Fibroblast of the conjunctiva (primary cell): ENCODE measurements around the gene PLCL1.

Experiments
- DNase-seq: peaks from one replicate; pipeline ENCODE4 v3.0.0-alpha.2; 2010; ENCODE audit warnings: low read depth

PLCL1 gene

DNA sequence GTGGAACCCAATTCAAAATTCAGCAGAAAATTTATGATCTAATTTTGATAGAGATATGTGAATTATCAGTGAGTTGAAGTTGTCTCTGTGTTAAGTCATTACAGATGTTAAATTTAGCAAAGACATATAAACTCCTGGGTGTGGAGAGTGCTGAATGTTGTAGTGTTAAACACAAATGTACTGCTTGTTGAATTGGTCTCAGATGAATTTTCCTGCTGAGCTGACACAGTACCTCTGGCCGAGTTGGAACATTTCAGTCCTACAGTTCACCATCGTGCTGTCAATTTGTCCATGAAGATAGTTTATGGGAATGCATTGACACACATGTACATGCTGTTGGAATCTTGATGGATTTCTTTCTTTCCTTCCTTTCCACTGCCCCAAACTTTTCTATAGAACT lies 255.9 kb downstream of the PLCL1 start:
- no peak for DNase-seq

DNA sequence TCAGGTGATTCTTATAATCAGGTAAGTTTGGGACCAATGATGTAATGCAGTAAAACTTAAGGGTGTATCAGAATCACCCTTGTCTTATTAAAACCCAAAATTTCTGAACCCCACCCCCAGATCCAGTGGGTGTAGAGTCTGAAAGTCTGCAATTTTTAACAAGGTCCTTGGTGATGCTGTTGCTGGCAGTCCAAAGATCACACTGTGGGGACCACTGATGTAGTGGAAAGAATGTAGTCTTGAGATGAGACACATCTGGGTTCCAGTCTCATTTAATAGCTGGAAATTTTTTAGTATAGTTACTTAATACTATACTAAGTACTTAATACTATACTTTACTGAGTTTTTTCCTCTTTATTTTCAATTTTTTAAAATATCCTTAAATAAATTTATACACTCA lies 258.4 kb downstream of the PLCL1 start:
- no peak for DNase-seq

- no peak for DNase-seq
Measured at GRCh38 chr2:198063242-198063641, 258.8 kb downstream of the PLCL1 start.

DNA sequence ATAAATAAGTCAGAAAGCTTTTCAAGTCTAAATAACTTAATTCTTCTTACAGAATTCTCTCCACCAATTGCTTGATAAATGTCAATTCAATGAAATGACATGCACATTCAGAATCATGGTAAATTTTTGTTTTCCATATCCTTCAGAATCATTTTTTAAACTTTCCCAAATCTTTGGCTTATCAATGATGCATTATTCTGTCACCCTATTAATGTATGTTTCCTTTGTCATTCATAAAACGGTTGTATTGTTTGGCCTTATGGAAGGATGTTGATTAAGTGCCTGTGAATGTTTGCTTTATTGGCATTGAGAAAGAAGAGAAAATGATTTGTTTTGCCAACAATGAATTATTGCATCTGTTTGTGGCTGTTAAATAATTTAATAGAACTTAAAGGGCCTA lies 260.9 kb downstream of the PLCL1 start:
- no peak for DNase-seq

- no peak for DNase-seq
Measured at GRCh38 chr2:198066597-198066996, 262.2 kb downstream of the PLCL1 start.

DNA sequence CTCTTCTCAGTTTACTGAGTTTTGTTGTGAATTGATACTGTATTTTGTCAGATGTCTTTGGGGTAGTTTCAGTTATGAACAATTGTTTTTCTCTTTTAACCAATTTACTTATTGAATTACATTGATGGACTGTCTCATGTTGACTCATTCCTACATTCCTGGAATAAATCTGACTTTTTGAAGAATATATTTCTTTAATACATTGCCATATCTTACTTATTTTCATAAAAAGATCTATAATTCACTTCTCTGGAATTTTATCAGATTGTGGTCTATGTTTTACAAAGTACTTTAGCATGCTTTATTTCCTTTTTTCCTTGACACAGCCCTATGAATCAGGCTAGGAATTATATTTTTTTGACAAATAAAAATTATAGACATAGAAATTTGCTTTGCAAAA lies 268.3 kb downstream of the PLCL1 start:
- no peak for DNase-seq

DNA sequence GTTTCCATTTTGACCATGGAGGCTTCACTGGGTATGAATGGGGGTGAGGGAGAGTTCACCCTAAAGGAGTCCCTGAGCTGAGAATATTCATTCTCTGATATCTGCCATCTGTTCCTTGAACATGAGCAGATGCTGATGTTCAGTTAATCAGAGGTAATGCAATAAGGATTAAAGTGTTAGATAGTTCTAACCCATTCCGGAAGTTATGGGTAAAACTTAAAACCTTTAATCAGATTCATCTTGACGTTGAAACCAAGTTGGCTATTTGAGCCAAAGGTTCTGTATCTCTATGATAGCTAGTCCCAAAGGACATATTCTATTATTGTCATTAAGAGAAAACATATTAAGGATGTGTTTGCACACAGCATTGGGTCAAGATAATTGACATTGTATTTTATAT lies 268.9 kb downstream of the PLCL1 start:
- no peak for DNase-seq

DNA sequence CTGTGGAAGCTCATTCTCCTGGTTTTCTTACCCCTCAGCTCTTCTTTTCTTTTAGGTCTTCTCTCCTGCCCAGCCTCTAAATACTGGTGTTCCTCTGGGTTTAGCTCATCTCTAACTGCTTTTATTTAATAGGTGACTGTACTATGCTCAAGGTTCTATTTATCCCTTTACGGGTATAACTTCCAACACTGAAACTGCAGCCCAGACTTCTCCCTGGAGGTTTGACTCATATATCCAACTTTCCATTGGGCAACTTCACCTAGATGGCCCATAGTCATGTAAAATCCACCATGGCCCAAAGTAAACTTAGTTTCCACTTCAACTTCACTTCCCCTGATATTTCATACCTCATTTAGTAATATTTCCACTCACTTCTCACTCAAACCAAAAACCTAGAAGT lies 273.1 kb downstream of the PLCL1 start:
- no peak for DNase-seq

- DNase-seq = no peak
Measured at GRCh38 chr2:198080879-198081765, 276.7 kb downstream of the PLCL1 start.

DNA sequence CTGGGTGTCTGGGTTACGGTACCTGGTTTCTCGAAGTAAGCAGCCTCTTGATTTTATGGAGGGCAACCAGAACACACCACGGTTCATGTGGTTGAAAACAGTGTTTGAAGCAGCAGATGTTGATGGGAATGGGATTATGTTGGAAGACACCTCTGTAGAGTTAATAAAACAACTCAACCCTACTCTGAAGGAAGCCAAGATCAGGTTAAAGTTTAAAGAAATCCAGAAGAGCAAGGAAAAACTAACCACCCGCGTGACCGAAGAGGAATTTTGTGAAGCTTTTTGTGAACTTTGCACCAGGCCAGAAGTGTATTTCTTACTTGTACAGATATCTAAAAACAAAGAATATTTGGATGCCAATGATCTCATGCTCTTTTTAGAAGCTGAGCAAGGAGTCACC lies 279.8 kb downstream of the PLCL1 start:
- DNase-seq = no peak

- DNase-seq = no peak
Measured at GRCh38 chr2:198096002-198096401, 291.6 kb downstream of the PLCL1 start.

GRCh38 chr2:198096965-198097364 lies 292.6 kb downstream of the PLCL1 start:
- DNase-seq = no peak

- DNase-seq = no peak
Measured at GRCh38 chr2:198097630-198098029, 293.2 kb downstream of the PLCL1 start.

DNA sequence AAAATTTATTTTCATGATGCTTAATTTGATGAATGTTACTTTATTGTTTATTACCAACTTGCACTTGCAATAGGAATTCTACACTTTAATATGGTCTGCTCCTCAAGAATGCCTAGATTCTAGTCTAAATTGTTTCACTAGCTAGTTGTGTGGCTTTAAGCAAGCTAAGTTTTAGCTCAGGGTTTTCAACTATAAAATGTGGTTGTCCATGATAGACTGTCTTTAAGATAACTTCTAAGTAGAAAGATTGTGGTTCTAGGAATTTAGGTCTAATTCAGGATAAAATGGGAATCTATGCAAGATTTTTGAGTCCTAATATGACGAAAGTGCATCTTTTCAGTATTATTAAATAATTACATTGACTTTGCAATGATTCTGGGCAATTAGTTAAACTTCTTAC lies 294.0 kb downstream of the PLCL1 start:
- DNase-seq = no peak

GRCh38 chr2:198098918-198099317 lies 294.5 kb downstream of the PLCL1 start:
- no peak for DNase-seq

DNA sequence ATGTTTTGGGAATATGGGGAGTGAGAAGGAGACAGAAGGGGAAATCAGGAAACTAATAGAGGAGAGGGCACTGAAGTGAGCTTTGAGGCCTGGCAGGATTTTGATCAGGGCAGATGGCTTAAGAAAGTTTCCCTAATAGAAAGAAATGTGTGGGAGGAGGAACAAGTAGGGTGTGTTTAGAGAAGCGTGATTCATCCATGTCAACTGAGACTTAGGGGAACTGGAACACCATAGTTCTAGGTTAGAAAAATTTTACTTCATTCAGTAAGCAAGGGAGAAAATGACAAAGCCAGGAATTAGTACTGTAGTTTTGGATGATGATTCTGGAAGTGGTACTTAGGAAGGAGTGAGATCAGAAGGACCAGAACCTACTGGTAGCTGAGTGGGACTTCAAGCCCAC lies 296.0 kb downstream of the PLCL1 start:
- no peak for DNase-seq

GRCh38 chr2:198101688-198102087 lies 297.3 kb downstream of the PLCL1 start:
- no peak for DNase-seq

- no peak for DNase-seq
Measured at GRCh38 chr2:198102120-198102519, 297.7 kb downstream of the PLCL1 start.

GRCh38 chr2:198102856-198103255 lies 298.5 kb downstream of the PLCL1 start:
- no peak for DNase-seq

- DNase-seq = no peak
Measured at GRCh38 chr2:198106621-198107385, 302.4 kb downstream of the PLCL1 start.

- DNase-seq = no peak
Measured at GRCh38 chr2:198113316-198113715, 308.9 kb downstream of the PLCL1 start.

DNA sequence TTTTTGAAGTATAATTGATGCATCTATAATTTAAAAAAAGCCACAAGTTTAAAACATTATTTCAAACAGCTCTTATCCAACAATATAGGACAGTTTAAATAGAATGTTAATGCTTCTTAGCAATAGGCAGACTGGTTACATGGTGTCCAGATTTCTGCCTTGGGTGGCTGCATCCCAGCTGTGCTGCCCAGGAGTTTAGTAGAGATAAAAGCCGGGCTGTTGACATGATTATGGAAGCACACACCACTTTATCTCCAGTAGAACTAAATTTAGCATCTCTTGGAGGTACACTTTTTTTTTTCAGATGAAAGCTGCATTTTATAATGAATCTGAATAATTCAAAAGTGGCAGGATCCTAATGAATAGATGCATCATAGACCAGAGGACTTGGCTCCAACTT lies 309.7 kb downstream of the PLCL1 start:
- no peak for DNase-seq

DNA sequence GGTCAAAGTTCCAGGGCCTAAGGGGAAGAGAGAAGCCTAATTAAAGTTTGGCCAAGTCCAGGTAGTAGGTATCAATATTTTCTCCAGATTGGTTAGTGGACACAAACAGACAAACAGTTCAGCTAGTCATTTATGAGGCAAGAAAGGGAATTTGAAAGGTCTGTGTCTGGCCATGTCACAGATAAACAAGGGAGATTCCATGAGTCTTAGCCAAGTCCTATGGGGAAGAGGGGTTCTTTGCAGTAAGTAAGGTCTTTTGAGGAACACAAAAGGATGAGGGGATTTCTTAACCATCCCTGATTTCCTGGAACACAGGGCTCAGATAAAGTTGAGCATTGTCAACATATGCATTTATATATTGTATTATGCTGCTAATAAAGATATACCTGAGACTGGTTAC lies 310.8 kb downstream of the PLCL1 start:
- no peak for DNase-seq
